LNCAP (cell line): ENCODE measurements around the gene LAMTOR1.
A peak's percentile ranks its signal among the peaks of the same experiment; 100 is the strongest.

Experiments
- CTCF ChIP-seq: fragments of 450-650 bp; IDR thresholded peaks from 2 replicates; pipeline ENCODE4 v1.5.1; 2017; ENCODE audit warnings: mild to moderate bottlenecking

The LAMTOR1 gene

DNA sequence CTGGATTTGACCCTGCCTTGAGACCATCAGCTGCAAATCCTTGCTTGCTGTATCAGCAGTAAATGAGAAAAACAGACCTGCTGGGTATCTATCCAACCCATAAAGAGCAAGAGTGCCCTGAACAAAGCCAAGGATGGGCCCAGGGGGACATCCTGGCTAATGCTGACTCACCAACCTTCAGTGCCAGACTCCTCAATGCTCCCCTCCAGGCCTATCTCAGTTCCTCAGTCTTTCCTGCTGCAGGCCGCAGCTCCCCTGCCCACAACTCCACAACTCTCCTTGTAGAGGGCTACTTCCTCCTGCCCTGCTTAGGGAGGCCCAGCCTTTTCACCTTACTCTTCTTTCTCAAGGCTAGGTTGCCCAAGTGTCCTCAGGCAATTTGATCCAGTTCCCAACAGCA lies 2.6 kb downstream of the LAMTOR1 start:
- no peak for TF ChIP-seq CTCF

DNA sequence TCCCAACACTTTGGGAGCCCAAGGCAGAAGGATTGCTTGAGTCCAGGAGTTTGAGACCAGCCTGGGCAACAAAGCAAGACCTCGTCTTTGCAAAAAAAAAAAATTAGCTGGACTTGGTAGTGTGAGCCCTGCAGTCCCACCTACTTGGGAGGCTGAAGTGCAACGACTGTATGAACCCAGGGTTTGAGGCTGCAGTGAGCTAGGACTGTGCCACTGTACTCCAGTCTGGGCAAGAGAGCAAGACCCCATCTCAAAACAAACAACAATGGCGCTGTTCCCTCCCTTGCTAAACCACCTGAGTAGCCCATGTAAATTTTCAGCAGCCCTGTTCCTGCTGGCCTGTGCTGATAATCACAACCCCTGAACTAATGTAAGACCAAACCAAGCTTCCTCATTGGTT lies 3.1 kb downstream of the LAMTOR1 start:
- no peak for TF ChIP-seq CTCF

- TF ChIP-seq CTCF = no peak
Observed at GRCh38 chr11:72098741-72099140, 4.4 kb downstream of the LAMTOR1 start.

DNA sequence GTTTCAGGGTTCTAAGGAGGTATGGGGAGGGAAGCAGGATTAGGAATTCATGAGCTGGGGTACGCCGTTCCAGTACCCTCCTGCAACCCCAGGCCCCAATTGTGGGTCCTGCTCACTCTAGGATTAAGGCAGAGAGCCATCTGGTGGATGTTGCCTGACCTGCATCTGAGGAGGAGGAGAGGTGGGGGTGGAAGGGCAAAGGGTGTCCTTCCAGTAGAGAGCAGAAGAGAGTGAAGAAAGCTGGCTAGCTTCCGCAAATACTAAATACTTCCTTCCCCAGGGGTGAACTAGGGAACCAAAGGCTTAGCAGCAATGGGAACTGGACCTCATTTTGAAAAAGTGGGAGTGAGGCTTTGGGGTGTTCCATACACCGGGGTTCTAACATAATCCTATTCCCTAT lies 11.8 kb downstream of the LAMTOR1 start:
- TF ChIP-seq CTCF = peak; percentile 90

GRCh38 chr11:72088076-72088808 lies 14.9 kb downstream of the LAMTOR1 start:
- TF ChIP-seq CTCF = no peak

DNA sequence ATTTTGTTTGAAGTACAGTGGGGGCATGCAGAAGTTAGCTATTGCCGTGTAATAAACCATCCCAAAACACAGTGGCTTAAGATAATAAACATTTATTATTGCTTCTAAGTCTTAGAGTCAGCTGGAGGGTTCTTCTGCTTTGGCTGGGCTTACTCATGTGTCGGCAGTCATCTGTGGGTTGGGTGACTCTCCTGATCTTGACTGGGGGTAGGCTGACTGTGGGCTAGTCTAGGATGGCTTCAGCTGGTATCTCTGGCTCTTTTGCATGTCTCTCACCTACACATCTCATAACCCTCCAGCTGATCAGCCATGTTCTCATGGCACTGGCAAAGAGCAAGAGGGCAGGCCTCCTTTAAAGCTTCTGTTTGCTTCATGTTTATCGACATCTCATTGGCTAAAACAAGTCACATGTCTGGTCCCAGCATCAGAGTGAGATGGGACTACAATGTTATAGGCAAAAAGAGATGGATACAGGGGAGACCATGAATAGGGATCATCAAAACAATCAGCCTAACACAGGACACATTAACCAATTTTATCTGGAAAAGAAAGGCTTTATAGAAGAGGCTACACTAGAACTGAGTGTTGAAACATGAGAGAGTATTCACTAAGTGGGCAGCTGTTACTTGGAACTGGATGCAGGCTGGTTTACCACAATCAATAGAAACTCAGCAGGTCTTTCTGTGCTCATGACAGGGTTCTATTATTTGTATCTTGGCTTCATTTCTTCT lies 17.3 kb downstream of the LAMTOR1 start:
- no peak for TF ChIP-seq CTCF

GRCh38 chr11:72084965-72085364 lies 18.1 kb downstream of the LAMTOR1 start:
- TF ChIP-seq CTCF = no peak
